Activated CD4-positive, CD25-positive, alpha-beta regulatory T cell treated with anti-CD3 and anti-CD28 coated beads, Interleukin-2, amount 50 U/mL, for 24 hours (primary cell): ENCODE data around the gene ST6GALNAC6.

Source experiments
- ATAC-seq, 2 donors: fragments of 150-1000 bp; cut with Tn5 transposase; one replicate each; pipeline ENCODE4 v1.10.0; 2021; ENCODE audit warnings: mild to moderate bottlenecking in 1 of 2, moderate library complexity in 1 of 2

The ST6GALNAC6 gene

DNA sequence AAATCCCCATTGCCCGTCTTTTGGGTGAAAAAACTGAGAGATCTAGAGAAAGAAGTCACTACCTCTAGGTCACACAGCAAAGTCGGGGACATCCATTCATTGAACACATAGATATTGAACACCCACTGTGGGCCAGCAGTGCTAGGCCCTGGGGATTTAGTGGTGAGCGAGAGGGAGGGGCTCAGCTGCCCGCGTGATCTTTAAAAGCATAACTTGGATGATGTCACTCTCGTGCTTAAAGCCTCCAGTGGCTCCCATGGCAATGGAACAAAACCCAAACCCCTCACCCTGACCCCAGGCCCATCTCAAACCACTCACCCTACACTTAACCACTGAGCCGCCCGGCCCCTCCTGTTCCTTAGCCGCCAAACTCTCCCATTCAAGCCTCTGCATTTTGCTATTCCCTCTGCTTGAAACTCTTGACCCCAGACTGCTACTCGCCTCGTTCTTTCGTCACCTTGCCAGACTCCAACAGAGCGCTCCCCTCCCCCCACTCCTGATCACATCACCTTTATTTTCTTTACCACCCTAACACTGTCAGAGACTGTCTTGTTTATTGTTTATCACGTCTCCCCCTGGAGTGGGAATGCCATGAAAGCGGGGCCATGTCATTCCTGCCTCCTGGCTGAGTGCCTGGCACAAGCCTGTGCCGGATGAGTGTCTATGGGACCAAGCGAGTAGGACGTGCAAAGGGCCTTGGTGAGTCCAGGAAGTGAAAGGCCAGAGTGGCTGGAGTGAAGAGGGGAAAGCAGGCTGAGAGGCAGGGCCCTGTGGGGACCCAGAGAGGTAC lies 31.9 kb upstream of the ST6GALNAC6 start:
- peak in 1 of 2 donors; percentile 24 for ATAC-seq

DNA sequence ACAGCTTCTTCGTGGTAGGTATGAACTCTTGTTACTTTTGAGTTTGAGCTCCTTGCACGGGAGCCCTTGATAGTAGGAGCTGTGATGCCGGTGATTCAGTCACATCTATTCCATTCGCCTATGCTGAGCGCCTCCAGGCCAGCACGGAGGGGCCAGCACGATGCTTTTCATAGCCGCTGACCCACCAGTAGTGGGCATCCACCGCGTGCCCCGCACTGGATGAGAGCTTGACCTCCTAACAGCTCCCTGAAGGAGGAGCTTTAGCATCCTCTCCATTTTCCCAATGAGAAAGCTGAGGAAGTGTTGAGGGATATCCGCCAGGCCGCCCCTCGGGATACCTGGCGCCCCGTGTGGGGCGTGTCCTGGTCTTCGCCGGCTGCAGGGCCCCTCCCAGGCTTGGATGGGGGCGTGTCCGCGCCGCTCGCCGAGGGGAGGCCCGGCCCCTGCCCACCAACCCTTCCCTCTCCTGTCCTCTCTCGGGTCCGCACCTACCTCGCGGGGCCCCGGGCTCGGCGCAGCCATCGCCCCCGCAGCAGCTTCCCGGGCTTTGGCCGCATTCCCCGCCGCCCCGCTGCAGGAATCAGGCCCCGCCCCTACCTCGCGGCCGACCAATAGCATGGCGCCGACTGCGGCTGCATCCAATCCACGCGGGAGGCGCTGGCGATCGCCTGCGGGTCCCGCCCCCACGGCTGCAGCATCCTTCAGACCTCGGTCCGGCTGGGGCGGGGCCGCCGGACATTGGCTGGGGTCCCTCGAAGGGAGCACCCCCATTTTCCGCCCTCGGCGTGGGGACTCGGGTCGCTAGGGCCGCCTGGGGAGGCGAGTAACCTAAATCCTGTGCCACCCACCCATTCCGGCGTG lies 31.1 kb upstream of the ST6GALNAC6 start, which contains the start of gene PIP5KL1:
Gene PIP5KL1 (minus strand): TSS at position 547 of the 861 bp plus-strand sequence. CDS start 25 bp downstream, at position 522.
- peak; percentile 64 to 70 for ATAC-seq

DNA sequence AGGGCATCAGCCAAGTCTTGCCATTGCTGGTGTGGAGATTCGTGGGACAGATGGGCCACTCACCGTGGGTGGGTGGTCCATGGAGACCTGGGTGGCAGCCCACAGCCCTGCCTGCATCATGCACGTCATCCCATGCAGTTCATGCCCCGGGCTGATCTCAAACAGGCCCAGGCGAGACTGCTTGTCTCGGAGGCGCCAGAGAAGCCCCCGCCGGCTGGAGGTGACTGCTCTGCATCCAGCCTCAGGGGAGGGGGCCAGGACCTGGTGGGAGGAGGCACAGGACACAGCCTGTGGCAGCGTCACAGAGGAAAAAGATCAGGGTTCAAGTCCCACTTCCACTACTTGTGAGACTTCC lies 30.2 kb upstream of the ST6GALNAC6 start:
- no peak for ATAC-seq

DNA sequence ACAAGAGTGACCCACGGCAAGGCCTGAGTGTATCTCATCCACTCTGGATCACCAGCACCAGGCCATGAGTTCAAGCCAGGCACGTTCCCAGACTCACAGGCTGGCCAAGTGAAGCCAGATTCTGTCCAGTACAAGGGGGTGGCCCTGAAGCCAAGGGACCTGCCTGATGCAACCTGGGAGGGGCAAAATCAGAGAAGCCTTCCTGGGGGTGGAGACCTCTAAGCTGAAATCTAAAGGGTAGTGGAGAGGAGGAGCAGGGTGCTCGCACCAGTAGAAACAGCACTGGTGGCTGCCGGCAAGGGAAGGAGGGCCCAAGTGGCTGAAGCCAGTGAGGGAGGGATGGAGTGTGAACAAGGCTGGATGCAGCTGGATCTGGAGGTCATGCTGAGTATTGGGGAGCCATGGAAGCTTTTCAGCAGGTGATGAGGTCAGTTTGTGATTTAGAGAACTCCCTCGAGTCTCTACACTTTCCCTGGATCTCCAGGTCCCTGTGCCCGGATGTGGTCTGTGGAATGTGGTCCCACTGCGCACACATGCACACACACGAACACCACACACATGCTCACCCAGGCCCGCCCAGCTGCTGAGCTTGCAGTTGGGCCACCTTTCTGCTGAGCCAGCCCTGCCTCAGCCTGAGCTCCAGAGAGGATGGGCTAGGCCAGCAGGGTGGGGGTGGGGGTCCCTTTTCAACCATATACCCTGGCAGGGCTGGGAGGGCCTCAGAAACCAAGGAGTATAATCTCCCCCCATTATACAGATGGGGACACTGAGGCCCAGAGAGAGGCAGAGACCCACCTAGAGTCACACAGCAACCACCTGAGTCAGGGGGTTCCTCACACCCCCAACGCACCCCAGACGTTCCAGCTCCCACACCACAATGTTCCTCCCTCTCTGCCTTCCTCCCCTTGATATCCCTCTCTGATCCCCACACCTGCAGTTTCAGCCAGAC lies 29.5 kb upstream of the ST6GALNAC6 start:
- ATAC-seq = no peak

DNA sequence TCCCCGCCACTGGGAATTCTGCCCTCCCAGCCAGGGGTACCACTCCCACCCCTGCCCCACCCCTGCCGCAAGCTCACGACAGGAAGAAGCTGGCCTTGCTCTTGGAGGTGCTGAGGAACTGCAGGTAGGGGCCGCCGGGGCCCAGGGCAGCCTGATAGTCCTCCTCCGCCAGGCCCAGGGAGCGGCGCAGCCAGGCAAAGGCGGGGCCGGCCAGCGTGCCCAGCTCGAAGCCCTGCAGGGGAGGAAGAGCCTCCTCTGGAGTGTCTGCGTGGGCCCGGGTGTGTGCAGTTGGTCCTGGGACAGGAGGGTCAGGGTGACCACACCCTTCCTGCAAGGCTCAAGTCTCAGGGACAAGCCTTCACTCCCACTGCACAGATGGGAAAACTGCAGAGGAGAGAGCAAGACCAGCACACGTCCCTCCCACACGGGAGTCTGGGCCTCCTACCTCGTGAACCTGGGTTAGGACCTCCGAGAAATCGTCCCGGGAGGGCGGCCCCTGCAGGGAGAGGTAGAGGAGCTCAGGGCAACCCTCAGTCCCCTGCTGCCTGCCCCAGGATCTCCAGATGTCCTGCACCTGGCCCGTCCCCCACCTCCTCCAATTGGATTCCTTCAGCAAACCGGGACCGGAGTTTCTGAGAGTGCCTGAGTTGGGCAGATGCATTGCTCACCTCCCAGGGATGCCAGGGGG lies 28.7 kb upstream of the ST6GALNAC6 start:
- ATAC-seq = no peak

DNA sequence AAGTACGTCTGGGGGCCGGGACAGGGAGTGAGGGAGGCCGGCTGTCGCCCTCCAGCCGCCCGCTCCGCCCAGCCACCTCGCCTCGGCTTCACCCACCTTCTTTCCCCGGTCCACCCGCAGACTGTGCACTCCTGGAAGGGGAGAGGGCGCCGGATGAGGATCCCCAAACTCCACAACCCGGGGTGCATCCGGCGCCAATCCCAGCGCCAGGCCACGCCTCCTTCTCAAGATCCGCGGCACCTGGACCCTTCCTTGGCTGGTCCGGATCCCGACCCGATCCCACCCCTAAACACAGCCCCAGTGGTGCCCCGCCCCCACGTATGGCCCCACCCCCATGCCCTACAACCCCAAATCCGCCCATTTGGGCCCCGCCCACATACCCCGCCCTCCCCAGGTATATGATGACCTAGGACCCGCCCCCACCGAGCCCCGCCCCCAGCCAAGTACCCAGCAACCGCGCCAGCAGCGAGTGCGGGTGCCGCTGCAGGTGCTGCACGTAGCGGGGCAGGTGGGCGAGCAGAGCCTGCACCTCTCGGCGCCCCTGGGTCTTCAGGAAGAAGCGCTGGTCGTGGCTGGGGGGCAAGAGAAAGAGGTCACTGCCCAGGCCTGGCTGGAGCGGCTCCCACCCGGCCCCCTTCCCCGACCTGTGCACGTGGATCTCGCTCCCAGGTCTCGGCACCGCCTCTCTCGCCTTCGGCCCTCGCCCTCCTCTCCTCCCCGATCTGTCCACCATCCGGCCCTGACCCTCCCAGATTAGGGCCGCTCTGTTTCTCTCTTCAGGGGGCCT lies 28.0 kb upstream of the ST6GALNAC6 start:
- peak; percentile 28 to 30 for ATAC-seq

DNA sequence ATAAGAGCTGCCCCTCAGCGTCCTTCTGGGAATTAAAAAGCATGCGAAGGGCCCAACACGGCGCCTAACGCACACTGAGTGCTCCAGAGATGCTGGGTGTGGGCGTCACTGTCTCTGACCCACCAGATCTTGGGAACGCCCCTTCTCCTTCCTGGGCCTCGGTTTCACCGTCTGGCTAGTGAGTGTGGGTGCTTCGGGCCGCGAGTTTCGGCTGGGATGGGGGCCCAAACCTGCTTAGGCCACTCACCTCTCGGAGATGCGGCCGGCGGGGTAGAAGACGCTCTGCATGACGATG lies 27.4 kb upstream of the ST6GALNAC6 start:
- ATAC-seq = peak in 1 of 2 donors; percentile 4

DNA sequence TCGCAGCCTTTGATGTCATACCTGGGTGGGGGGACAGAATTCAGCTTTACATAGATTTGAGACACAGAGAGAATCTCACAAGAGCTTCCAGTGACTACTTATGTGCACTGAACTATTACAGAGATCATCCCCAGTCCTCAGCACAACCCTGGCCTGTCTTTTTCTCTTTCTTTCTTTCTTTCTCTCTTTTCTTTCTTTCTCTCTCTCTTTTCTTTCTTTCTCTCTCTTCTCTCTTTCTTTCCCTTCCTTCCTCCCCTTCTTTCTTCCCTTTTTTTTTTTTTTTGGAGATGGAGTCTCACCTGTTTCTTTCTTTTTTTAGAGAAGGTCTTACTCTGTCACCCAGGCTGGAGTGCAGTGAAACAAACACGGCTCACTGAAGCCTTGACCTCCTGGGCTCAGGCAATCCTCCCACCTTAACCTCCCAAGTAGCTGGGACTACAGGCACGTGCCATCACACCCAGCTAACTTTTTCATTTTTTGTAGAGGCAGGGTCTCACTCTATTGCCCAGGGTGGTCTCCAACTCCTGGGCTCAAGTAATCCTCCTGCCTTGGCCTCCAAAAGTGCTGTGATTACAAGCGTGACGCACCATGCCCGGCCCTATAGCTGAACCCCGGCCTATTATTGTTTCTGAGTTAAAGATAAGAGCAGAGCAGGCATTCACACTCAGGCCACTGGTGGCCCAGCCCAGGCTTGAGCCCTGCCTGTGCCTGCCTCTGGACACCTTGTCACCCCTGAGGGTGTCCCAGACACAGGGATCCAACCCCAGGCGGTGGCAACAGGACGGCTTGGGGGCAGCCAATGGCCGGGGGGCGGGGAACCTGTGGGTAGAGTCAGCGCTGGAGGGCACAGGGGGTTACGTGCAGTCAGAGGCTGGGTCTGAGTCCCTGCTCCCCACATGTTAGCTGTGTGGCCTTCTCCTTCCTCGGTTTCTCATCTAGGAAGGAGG lies 26.8 kb upstream of the ST6GALNAC6 start:
- no peak for ATAC-seq

DNA sequence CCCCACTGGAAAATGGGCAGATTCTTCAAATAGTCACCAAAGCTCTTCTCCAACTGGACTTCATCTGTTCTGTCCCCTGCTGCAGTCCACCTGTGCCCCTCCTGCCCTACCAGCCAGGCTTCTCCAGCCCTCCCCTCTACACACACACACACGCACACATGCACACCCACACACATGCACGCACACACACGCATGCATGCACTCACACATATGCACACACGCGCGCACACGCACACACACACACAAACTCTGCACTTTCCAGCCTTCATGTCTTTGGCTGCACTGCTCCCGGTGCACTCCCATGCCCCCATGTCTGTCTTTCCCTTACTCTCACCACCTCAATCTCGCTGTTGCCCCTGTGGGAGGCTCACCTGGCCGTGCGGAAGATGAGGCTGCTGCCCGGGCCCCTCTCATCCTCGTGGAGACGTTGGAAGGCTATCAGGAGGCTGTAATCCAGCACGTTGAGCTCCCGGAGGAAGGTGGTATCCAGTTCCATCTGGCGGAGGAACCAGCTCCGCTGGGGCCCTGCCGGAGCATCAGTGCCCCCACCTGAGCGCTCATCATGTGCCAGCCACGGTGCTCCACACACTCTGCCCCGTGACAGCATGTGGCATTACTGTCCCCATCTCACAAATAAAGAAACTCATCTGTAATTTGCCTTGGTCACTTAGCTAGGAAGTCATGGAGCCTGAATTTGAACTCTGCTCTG lies 25.5 kb upstream of the ST6GALNAC6 start:
- ATAC-seq = no peak

DNA sequence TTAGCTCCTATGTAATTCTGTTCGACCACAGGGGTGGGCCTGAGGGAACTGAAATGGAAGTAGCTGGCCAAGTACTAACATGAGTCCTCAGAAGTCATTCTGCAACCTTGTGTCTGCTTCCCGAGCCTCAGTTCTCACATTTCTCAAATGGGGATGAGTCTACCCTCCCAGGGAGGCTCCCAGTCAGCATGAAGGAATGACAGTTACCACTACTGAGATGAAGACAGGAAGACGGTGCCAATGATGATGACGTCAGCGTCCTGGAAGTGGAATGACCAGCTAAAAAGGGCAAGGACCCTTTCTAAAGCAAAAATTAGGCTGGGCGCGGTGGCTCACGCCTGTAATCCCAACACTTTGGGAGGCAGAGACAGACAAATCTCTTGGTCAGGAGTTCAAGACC lies 24.4 kb upstream of the ST6GALNAC6 start:
- no peak for ATAC-seq

DNA sequence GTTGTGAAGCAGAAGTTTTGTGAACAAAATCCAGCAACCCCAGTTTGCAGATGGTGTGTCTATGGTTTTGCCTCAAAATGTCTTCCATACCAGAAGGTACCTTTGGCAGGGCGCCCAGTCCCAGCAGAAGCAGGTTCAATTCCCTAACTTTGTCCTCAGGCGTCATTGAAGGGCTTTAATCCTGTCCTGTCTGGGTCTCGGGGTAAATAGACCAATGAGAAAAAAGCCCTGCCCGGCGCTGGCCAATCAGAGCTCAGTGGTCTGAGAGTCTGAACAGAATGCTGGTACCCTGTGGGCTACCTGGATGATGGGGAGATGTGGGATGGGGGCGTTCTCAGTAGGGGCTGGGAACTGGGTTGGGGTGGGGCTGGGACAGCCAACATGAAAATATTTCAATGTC lies 23.6 kb upstream of the ST6GALNAC6 start:
- no peak for ATAC-seq

DNA sequence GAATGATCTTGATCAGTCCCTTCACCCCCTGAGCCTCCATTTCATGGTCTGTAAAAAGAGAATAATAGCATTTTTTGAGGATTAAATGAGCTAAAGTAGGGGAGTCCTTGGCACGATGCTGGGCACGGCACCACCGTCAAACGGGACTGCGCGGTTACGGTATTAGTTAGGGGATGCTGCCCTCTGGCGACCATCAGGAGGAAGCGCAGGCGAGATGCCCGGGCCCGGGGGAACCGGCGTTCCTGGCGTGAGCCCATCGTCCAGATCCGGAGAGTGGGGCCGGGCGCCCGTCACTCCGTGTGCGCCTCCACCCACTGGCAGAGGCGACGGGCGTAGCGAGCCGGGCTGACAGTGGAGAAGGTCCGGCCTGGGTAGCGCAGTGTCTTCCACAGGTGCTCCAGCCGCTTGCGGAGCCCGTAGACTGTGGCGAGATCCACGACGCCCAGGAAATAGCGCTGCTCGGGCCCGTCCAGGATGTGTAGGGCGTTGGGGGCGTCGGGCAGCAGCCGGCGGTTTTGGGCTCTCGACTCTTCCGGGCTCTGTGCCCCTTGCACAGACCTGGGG lies 22.2 kb upstream of the ST6GALNAC6 start:
- peak; percentile 40 to 50 for ATAC-seq

DNA sequence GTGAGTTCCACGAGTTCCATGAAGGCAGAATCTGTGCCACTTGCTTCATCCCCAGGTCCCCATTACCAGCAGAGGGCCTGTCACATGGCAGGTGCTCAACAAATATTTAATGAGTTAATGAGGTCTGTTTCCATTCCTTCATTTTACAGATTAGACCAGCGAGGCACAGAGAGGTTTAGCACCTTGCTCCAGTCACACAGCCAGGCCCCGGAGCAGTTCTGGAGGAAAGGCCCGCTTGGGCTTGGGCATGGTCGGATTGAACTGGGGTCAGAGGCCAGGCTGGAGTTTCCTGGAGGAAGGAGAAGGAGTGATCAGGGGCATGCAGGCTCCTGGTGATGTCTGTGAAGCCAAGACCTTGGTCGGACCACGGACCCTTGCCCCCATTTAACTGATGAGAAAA lies 21.4 kb upstream of the ST6GALNAC6 start:
- ATAC-seq = no peak

DNA sequence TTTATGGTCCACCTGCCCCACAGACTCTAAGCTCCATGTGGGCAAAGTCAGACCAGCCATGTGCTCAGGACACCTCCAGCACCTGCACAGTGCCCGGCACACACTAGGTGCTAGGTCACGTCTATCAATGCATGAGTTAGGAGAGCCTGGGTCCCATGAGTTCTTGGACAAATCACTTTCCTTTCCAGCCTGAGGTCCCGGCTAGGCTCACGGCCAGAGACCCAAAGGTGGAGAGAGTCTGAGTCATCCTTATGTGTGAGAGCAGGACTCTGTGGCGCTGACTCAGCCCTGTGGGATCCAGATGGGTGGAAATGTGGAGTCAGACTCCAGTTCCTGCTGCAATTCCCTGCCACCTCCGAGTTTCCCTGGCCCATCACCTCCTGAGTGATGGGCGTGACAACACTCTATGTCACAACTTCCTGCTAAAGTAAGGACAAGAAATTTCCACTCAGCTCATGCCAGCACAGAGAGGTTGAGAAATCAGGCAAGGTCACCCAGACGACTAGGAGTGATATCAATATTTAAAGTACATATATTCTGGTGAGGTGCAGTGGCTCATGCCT lies 19.9 kb upstream of the ST6GALNAC6 start:
- no peak for ATAC-seq

DNA sequence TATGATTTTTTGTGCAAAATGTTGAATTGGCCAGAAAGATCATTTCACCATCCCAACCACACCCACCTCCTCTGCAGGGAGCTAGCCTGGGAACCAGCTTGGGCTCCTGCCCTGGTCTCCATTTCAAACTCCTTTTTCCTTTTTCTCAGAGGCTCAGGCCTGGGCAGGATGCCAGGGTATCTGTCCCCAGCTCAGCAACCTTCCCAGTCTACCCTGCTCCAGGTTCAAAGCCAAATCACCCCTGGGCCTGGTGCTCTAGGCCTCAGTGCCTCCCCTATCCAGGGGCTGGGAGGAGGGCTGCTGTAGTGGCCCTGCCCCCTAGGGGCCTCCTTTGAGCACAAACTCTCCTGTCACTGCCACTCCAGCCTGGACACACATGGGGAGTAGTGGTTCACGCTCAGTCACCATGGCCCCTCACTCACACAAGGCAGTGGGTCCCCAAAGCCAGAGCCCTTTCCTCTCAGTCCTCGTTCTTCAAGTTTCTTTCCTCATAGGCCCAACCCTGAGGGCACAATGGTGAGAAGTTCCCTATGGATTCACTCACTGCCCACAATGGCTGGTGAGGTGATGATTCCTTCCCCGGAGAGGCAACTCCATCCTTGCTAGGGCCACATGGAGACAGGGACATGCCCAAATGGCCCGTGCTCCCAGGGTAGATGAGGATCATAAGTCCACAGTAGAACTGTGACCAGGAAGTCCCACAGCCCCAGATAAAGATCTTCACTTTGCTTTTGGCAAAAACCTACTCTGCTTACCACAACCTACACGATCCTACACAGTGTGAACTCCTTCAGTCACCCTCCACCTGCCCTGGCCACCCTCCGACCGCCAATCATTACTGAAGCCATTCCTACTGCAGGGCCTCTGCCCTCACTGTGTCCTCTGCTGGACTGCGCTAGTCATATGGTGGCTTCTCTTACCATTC lies 19.0 kb upstream of the ST6GALNAC6 start:
- ATAC-seq = no peak

DNA sequence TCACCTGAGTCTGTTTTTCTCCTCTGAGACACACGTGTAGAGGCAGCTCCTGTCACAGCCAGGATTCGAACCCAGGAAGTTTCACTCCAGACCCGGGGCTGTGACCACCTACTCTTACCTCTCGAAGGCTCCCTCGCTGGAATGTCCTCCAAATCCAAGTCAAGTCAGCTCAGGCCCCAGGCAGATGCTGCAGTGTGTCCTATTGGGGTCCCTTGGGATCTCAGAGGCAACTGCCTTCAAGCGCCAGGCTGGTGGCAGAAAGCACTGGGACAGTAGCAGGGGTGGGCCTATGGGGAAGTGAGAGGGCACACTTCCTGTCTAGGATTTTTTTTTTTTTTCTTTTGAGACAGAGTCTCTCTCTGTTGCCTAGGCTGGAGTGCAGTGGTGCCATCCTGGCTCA lies 18.2 kb upstream of the ST6GALNAC6 start:
- ATAC-seq = no peak

DNA sequence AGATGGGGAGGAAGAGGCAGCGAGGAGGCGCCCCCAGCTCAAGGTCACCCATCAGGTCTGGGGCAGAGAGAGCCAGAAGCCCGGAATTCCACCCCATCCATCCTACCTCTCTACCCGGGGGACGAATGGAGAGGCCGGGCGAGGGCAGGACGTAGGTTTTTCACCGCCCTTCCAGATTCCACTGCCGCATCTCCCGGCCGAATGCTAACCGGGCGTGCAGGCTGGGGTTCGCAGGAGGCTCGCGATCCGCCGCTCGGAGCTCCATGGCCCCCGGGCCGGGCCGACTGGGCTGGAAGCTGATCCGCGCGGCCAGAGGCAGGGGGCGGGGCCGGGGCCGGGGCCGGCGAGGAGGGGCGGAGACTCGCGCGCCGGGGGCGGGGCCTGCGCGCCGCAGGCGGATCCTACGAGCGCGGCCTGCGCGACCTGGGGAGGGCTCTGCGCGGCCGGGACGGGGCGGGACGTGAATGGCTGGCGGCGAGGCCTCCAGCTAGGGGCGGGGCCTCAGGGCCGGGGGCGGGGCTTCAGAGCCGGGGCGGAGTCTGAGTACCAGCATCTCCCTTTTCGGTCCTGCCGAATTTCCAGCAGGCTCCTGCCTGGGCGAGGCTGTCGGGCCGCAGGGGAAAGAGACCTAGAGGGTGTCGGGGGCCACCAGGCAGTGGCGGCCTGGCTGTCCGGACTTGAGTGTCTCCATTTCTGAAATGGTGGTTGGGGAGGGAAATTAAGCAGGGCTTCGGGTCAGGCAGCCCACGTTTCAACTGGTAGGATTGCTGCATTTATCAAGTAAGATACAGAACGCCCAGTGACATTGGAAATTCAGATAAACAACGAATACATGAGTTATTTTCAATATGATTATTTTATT lies 17.5 kb upstream of the ST6GALNAC6 start, which contains the start of gene ST6GALNAC4:
Gene ST6GALNAC4 (minus strand): TSS at position 322 of the 862 bp plus-strand sequence. CDS start 622 bp downstream, outside the sequence.
- ATAC-seq = peak; percentile 93 to 96
